ENCODE data around the gene NRG2.

NRG2 gene

GRCh38 chr5:140076788-140077187 lies 33.7 kb upstream of the NRG2 start:
- DNase-seq, result no peak
- Histone ChIP-seq H3K27me3 (peaks cover 0 to 5% of the 10 kb centered on the region in 2 donors), H3K4me1 (no peaks in the 10 kb centered on the region), H3K9me3 (no peaks in the 10 kb centered on the region), H3K27ac (no peak overlapping the region), H3K36me3 (no peaks in the 10 kb centered on the region), H3K4me3 (no peak overlapping the region)
- no peak for TF ChIP-seq CTCF (IDR thresholded peaks at IDR 0.05)
- intact Hi-C loops (cut with DNase I; ENCODE audit: low total_unique reads), result no loop called here

GRCh38 chr5:140076142-140076541 lies 33.0 kb upstream of the NRG2 start:
- TF ChIP-seq CTCF (IDR thresholded peaks at IDR 0.05), result no peak
- Histone ChIP-seq H3K36me3 (no peaks in the 10 kb centered on the region), H3K4me3 (no peak overlapping the region), H3K27ac (no peak overlapping the region), H3K27me3 (peaks cover 0 to 5% of the 10 kb centered on the region in 2 donors), H3K4me1 (no peaks in the 10 kb centered on the region), H3K9me3 (no peaks in the 10 kb centered on the region)
- DNase-seq, result no peak
- intact Hi-C loops (cut with DNase I; ENCODE audit: low total_unique reads), result no loop called here

GRCh38 chr5:140075371-140075770 lies 32.3 kb upstream of the NRG2 start:
- Histone ChIP-seq H3K27ac (no peak overlapping the region), H3K4me3 (no peak overlapping the region), H3K36me3 (no peaks in the 10 kb centered on the region), H3K27me3 (peaks cover 0 to 5% of the 10 kb centered on the region in 2 donors), H3K9me3 (no peaks in the 10 kb centered on the region), H3K4me1 (no peaks in the 10 kb centered on the region)
- intact Hi-C loops (cut with DNase I; ENCODE audit: low total_unique reads), result no loop called here
- DNase-seq, result no peak
- peak in 1 of 2 experiments; percentile 10 for TF ChIP-seq CTCF (IDR thresholded peaks at IDR 0.05)

- TF ChIP-seq CTCF (IDR thresholded peaks at IDR 0.05), result peak; percentile 61 to 66
- Histone ChIP-seq H3K4me3 (no peak overlapping the region), H3K36me3 (no peaks in the 10 kb centered on the region), H3K4me1 (no peaks in the 10 kb centered on the region), H3K9me3 (no peaks in the 10 kb centered on the region), H3K27me3 (peaks cover 0 to 5% of the 10 kb centered on the region in 2 donors), H3K27ac (no peak overlapping the region)
- intact Hi-C loops (cut with DNase I; ENCODE audit: low total_unique reads), result loop anchor here (2.0 kb wide), 1 partner anchor 84 kb away; no protein-coding TSS in a partner anchor
- no peak for DNase-seq
Measured at GRCh38 chr5:140073296-140073695, 30.2 kb upstream of the NRG2 start.

- peaks cover 0 to 5% of the 10 kb centered on the region in 2 donors for H3K27me3 ChIP-seq
- H3K36me3 ChIP-seq, result no peaks in the 10 kb centered on the region
- no peak for TF ChIP-seq CTCF (IDR thresholded peaks at IDR 0.05)
- intact Hi-C loops (cut with DNase I; ENCODE audit: low total_unique reads), result loop anchor here (2.0 kb wide), 1 partner anchor 84 kb away; no protein-coding TSS in a partner anchor
- no peaks in the 10 kb centered on the region for H3K9me3 ChIP-seq
- no peak overlapping the region for H3K27ac ChIP-seq
- DNase-seq, result no peak
- no peak overlapping the region for H3K4me3 ChIP-seq
- H3K4me1 ChIP-seq, result no peaks in the 10 kb centered on the region
Measured at GRCh38 chr5:140072812-140073211, 29.7 kb upstream of the NRG2 start.

GRCh38 chr5:140060816-140061215 lies 17.7 kb upstream of the NRG2 start:
- H3K27me3 ChIP-seq, result peaks cover 0 to 30% of the 10 kb centered on the region in 2 donors
- H3K4me3 ChIP-seq, result no peak overlapping the region
- no peak for TF ChIP-seq CTCF (IDR thresholded peaks at IDR 0.05)
- no peaks in the 10 kb centered on the region for H3K4me1 ChIP-seq
- no peaks in the 10 kb centered on the region for H3K36me3 ChIP-seq
- intact Hi-C loops (cut with DNase I; ENCODE audit: low total_unique reads), result no loop called here
- DNase-seq, result no peak
- H3K9me3 ChIP-seq, result no peaks in the 10 kb centered on the region
- no peak overlapping the region for H3K27ac ChIP-seq

All from tibial artery (tissue), 4 donors.